Measurements from ENCODE around the gene PYGB.

The PYGB gene

DNA sequence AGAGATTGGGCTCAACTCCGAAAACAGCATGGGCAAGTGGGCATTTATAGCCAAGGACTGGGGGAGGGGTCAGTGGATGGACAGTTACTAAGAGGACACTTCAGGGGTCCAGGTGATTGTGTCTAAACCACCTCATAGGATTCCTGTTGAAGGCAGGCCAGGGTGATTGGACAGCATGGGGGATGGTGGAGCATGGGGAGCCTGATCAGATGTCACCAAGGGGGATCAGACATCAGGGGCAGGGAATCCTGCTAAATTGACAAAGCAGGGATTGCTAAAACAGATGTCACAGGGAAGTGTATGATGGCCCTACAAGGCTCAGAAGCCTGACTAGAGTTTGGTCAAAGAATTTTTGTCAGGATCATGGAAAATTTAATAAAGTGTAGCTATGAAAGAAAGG, 2.4 kb upstream of the PYGB start:
- H3K9ac ChIP-seq: no peak overlapping the region
- H4K20me1 ChIP-seq: peaks cover 18% of the 10 kb centered on the region; the same call in 1 of the 2 replicates
- no peaks in the 10 kb centered on the region for H3K9me3 ChIP-seq
- no peak overlapping the region for H3K27ac ChIP-seq
- no peak for TF ChIP-seq Cebpa-rat (IDR thresholded peaks at IDR 0.05)
- H3K4me1 ChIP-seq: peaks cover 51% of the 10 kb centered on the region
- no peak overlapping the region for H3K4me2 ChIP-seq
- H3K36me3 ChIP-seq: 0 out of 2 replicates have a peak, but pooled peaks cover 5% of the 10 kb centered on the region
- H3K4me3 ChIP-seq: no peak overlapping the region
- H3K27me3 ChIP-seq: peaks cover 10% of the 10 kb centered on the region; the same call in 1 of the 2 replicates

DNA sequence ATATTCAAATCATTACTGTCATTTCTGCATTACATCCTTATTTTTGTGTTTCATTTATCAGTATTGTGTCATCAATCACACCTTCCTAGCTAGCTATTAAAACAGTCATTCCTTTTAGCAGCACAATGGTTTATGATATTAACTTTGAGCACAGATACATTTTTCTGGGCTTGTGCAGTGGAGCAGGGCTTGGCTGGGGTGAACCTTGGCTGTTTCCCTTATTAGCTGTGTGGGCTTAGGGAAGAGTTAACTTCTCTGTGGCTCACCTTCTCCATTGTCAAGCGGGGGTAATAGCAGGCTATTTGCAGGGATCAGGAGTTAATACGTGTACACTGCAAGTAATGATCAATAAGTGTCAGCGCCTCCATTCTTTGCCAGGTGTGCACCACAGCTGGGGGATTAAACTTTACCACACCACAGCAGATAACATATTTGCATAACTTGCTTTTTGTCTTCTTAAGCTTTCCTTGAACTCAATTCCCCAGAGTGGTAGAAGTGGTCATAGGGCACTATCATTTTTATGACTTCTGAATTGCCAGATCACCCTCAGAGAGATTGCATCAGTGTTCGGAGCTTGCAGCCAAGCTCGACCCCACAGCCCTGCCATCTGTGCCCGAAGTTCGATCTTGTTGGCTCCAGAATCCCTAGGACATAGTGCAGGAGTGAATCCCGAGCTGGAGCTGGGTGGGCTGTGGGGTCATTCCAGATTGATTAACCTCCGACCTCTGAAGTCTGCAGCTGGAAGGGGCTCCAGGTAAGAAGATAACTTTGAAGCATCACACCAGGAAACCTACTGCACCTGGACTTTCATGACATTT, 1.5 kb upstream of the PYGB start:
- H3K27ac ChIP-seq: no peak overlapping the region
- peaks cover 10% of the 10 kb centered on the region; the same call in 1 of the 2 replicates for H3K27me3 ChIP-seq
- H3K9me3 ChIP-seq: no peaks in the 10 kb centered on the region
- H3K36me3 ChIP-seq: peaks cover 11% of the 10 kb centered on the region
- H4K20me1 ChIP-seq: peaks cover 27% of the 10 kb centered on the region
- no peak overlapping the region for H3K9ac ChIP-seq
- peaks cover 58% of the 10 kb centered on the region for H3K4me1 ChIP-seq
- TF ChIP-seq Cebpa-rat (IDR thresholded peaks at IDR 0.05): no peak
- peak overlapping the region; percentile 99 for H3K4me2 ChIP-seq
- no peak overlapping the region for H3K4me3 ChIP-seq

DNA sequence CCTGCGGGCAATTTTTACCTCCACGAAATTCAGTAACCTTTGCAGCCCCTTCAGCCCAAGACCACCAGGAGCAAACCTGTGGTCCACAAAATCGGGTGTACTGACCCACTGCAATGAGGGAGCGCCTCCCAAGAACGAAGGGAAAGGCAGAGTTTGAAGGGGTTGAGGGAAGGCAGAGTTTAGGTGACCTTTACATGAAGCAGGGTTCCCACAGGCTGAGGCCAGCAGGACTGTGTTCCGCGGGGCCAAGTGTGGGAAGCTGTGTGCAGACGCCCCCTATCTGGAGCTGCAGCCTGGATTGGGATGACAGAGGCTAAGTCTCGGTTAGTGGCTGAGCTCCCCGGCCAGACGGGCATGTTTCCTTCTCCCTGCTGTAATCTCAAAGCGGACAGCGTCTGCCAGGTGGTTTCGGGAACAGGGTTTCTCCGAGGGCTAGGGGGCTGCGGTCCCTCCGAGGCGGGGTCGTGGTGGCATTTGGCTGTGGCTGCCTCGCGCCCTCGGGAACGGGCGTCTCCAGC, 826 bp upstream of the PYGB start:
- peak overlapping the region; percentile 95 for H3K4me3 ChIP-seq
- peak overlapping the region; percentile 69 for H3K9ac ChIP-seq
- no peak overlapping the region for H3K27ac ChIP-seq
- H3K4me2 ChIP-seq: peak overlapping the region; percentile 99
- H3K36me3 ChIP-seq: peaks cover 18% of the 10 kb centered on the region
- peaks cover 58% of the 10 kb centered on the region for H3K4me1 ChIP-seq
- peaks cover 10% of the 10 kb centered on the region; the same call in 1 of the 2 replicates for H3K27me3 ChIP-seq
- no peak for TF ChIP-seq Cebpa-rat (IDR thresholded peaks at IDR 0.05)
- H4K20me1 ChIP-seq: peaks cover 34% of the 10 kb centered on the region
- H3K9me3 ChIP-seq: no peaks in the 10 kb centered on the region

DNA sequence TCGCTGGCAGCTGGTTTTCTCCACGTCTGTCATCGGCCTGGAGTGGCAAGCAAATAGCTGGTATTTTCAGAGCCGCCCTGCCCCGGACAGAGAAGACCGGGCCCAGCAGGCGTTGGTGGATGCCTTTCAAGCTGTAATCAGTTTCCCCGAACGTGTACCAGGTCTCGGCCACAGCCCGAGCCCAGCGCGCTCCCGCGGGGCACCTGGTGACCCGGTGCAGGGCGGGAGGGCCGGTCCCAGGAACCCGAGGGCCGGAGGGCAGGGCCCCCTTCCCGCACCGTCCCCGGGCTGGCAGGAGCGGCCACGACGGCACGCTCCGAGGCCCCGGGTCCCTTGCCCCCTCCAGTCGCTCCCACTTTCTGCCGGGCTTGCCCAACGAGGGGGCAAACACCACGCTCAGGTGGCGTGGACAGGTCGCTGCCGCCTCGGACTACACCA, 348 bp upstream of the PYGB start:
- Histone ChIP-seq H3K27ac (no peak overlapping the region), H3K9ac (peak overlapping the region; percentile 69)

DNA sequence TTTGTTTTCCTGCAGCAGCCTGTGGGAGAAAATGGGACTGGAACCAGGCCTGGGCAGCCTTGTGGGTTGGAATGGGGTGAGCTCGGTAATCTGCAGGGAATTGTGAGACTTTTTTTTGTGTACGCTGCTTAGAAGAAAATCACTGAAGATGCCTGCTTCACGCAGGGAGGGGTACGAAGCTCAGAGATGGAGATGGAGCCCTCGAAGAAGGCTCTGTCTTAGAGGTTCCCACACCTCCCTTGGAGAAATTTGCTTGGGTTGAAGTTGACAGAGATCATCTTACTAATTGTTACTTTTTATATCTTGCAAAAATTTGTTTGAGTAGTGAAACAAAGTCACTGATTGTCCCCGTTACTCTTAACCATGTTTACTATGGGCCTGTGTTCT, 894 bp downstream of the PYGB start:
- Histone ChIP-seq H3K27me3 (peaks cover 7% of the 10 kb centered on the region; the same call in 1 of the 2 replicates), H3K36me3 (peaks cover 28% of the 10 kb centered on the region), H3K27ac (peak overlapping the region; percentile 90), H3K4me3 (peak overlapping the region; percentile 95), H3K4me2 (peak overlapping the region; percentile 82), H3K9me3 (no peaks in the 10 kb centered on the region), H4K20me1 (peaks cover 51% of the 10 kb centered on the region), H3K9ac (peak overlapping the region; percentile 89), H3K4me1 (peaks cover 66% of the 10 kb centered on the region)
- TF ChIP-seq Cebpa-rat (IDR thresholded peaks at IDR 0.05): no peak

More for the DNA sequence above, 348 bp upstream of the PYGB start:
- peaks cover 7% of the 10 kb centered on the region; the same call in 1 of the 2 replicates for H3K27me3 ChIP-seq
- H3K4me1 ChIP-seq: peaks cover 58% of the 10 kb centered on the region
- H3K36me3 ChIP-seq: peaks cover 20% of the 10 kb centered on the region
- no peak for TF ChIP-seq Cebpa-rat (IDR thresholded peaks at IDR 0.05)
- peak overlapping the region; percentile 99 for H3K4me2 ChIP-seq
- H4K20me1 ChIP-seq: peaks cover 38% of the 10 kb centered on the region
- peak overlapping the region; percentile 95 for H3K4me3 ChIP-seq
- H3K9me3 ChIP-seq: no peaks in the 10 kb centered on the region

DNA sequence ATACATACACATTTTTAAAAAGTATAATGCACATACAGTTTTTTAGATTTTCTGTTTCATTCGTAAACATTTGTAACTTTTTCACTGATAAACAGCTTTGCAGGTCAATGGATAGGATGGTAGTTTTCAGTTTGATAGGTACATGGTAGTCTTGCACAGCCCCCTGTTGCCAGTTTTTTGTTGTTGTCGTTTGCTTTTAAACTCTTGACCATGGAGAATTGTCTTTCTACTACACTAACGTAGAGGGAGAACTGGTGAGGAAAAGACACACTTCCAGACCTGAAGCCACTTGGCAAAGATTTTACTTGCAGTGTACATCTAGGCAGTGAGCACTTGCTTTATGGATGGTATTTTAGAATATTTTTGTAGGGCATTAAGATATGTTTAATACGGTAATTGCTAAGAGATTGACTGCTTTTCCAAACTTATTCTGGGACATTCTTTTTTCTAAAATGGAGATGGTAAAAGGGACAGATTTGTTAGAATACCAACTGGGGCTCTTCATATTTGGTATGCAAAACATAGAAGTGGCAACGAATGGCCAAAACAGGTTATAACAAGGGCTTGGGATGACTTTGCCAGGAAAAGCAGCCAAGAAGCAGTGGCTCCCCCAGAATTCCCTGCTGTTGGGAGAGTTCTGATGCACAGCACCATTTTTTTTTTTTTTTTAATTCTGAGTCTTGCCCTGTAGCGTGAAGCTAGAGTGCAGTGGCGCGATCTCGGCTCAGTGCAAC, 1.5 kb downstream of the PYGB start:
- Histone ChIP-seq H3K4me2 (peak overlapping the region; percentile 82), H3K9ac (peak overlapping the region; percentile 89; the same call in 1 of the 2 replicates), H3K4me1 (peaks cover 72% of the 10 kb centered on the region), H3K9me3 (no peaks in the 10 kb centered on the region), H3K36me3 (peaks cover 28% of the 10 kb centered on the region), H3K27me3 (peaks cover 7% of the 10 kb centered on the region; the same call in 1 of the 2 replicates), H3K4me3 (peak overlapping the region; percentile 95), H3K27ac (peak overlapping the region; percentile 90; the same call in 1 of the 2 replicates), H4K20me1 (peaks cover 57% of the 10 kb centered on the region)
- TF ChIP-seq Cebpa-rat (IDR thresholded peaks at IDR 0.05): no peak

DNA sequence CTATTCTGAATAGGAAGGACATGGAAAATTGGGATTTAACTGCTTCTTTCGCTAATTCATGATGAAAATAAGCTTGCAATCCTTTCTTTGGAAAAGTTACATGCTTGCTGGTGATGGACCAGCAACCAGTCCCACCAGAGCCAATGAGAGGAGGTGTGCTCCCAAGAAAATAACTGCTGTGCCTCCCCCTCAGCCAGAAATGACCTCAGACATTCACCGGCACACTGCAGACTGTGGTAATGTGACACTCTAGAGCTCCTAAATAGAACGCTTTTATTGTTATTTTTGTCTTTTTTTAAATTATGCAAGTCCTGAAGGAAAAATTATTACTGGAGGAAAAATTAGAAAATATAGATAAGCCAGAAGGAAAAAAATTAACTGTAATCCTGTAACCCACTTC, 2.6 kb downstream of the PYGB start:
- peak overlapping the region; percentile 82 for H3K4me2 ChIP-seq
- H3K4me1 ChIP-seq: peaks cover 83% of the 10 kb centered on the region
- H3K9ac ChIP-seq: no peak overlapping the region
- H3K36me3 ChIP-seq: peaks cover 35% of the 10 kb centered on the region
- H3K9me3 ChIP-seq: no peaks in the 10 kb centered on the region
- TF ChIP-seq Cebpa-rat (IDR thresholded peaks at IDR 0.05): no peak
- no peak overlapping the region for H3K27ac ChIP-seq
- H3K4me3 ChIP-seq: no peak overlapping the region
- peaks cover 67% of the 10 kb centered on the region for H4K20me1 ChIP-seq
- H3K27me3 ChIP-seq: peaks cover 7% of the 10 kb centered on the region; the same call in 1 of the 2 replicates

DNA sequence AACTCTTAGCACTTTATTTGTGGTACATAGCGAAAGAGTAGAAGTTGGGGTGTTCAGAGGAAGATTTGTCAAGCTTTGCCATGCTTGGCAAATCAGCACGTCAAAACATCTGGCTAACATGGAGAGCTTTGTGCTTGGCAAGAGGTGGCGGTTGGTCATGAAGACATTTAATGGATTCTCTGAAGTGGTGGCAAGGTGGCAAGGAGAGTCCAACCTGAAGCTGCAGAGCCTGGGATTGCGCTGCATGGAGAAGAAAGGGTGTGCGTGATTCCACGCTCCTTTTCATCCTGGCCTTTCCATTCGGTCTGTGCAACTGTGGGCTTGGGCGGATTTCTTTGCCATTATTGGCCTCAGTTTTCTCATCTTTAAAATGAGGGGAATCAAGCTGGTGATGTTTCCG, 3.1 kb downstream of the PYGB start:
- H3K4me3 ChIP-seq: no peak overlapping the region
- H3K4me2 ChIP-seq: 0 out of 2 replicates have a peak overlapping the region, but pooled peaks have one; percentile 14
- H3K9me3 ChIP-seq: no peaks in the 10 kb centered on the region
- H3K4me1 ChIP-seq: peaks cover 88% of the 10 kb centered on the region
- TF ChIP-seq Cebpa-rat (IDR thresholded peaks at IDR 0.05): no peak
- peaks cover 36% of the 10 kb centered on the region for H3K36me3 ChIP-seq
- peaks cover 72% of the 10 kb centered on the region for H4K20me1 ChIP-seq
- H3K9ac ChIP-seq: no peak overlapping the region
- no peak overlapping the region for H3K27ac ChIP-seq
- peaks cover 7% of the 10 kb centered on the region; the same call in 1 of the 2 replicates for H3K27me3 ChIP-seq

DNA sequence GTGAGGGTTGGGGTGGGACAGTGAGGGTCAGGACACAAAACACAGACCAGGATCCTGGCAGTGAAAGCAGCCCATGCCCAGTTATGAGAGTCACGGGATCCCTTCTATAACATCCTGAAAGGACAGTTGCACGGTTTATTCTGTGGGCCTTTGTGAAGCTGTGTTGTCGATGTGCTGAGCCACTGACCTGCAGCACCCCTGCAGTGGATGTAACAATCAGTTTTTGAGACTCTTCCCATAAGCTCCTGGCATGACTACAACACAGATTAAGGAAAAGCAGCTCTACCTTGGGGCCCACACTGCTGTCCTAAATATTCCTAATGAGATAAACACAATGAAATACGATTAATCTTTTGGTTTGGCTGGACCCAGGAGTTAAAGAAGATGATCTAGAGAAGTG, 3.7 kb downstream of the PYGB start:
- no peak for TF ChIP-seq Cebpa-rat (IDR thresholded peaks at IDR 0.05)
- H3K27me3 ChIP-seq: peaks cover 7% of the 10 kb centered on the region; the same call in 1 of the 2 replicates
- peaks cover 78% of the 10 kb centered on the region for H4K20me1 ChIP-seq
- no peaks in the 10 kb centered on the region for H3K9me3 ChIP-seq
- peaks cover 36% of the 10 kb centered on the region for H3K36me3 ChIP-seq
- H3K4me2 ChIP-seq: peak overlapping the region; percentile 49; the same call in 1 of the 2 replicates
- no peak overlapping the region for H3K27ac ChIP-seq
- peaks cover 88% of the 10 kb centered on the region for H3K4me1 ChIP-seq
- no peak overlapping the region for H3K9ac ChIP-seq
- H3K4me3 ChIP-seq: no peak overlapping the region

Measured in BLaER1 (cell line).